Fibroblast of lung (primary cell): ENCODE data around the gene TGOLN2.

ENCODE experiments used
- CTCF ChIP-seq, 2 donors: IDR thresholded peaks in 1 of 2; conservative IDR thresholded peaks in 1 of 2; 1 replicate in 1 of 2; 2 replicates in 1 of 2; pipeline ENCODE4 v1.5.1; 2011 to 2012; ENCODE audit warnings: low read length in 2 of 2, control low read depth in 1 of 2, inconsistent platforms in 1 of 2, low read depth in 1 of 2, mild to moderate bottlenecking in 1 of 2
- EZH2 ChIP-seq: IDR thresholded peaks from 2 replicates; pipeline ENCODE4 v1.5.1; 2012; ENCODE audit warnings: low read length, control low read depth, mild to moderate bottlenecking; ENCODE audit errors: missing control alignments

- no peak for TF ChIP-seq CTCF (conservative IDR thresholded peaks at IDR 0.05 in 1 of 2, IDR thresholded peaks at IDR 0.05 in 1 of 2; ENCODE audit: low read depth in 1 of 2, low read length in 2 of 2)
- TF ChIP-seq EZH2 = no peak
These were observed 57.8 kb downstream of the TGOLN2 start for GRCh38 chr2:85269959-85270358.
